K562 (cell line): ENCODE measurements around the gene NNAT. TPM values are rescaled to one million over a fixed set of nuclear protein-coding genes. Genes with fewer than 3 reads are reported as not detected.

ENCODE experiments used
- ARHGAP35 ChIP-seq: fragments of 450-650 bp; IDR thresholded peaks from 2 replicates; pipeline ENCODE4 v1.6.1; 2018; ENCODE audit not compliant: partially characterized antibody
- CBX8 ChIP-seq: fragments of 200-600 bp; sonication (generic); IDR thresholded peaks from 2 replicates; pipeline ENCODE4 v1.6.1; 2012; ENCODE audit warnings: borderline replicate concordance, mixed run types, low read depth, mild to moderate bottlenecking, moderate library complexity, mixed read lengths, low read length, control low read depth, inconsistent platforms; ENCODE audit not compliant: poor library complexity, severe bottlenecking; ENCODE audit errors: extremely low read depth
- CCAR2 ChIP-seq: fragments of 200-400 bp; formaldehyde crosslinking; IDR thresholded peaks from 2 replicates; pipeline ENCODE4 v1.6.1; 2017; ENCODE audit warnings: mild to moderate bottlenecking, low read depth, low read length
- ELF1 ChIP-seq: fragments of 200-800 bp; sonication (Bioruptor generic); IDR thresholded peaks from 2 replicates; pipeline ENCODE4 v1.6.1; 2016; ENCODE audit warnings: missing genetic modification characterization, missing compliant biosample characterization
- HOXB6 ChIP-seq: fragments of 250-450 bp; sonication (Bioruptor Pico); IDR thresholded peaks from 2 replicates; pipeline ENCODE4 v1.5.1; 2022; ENCODE audit warnings: mild to moderate bottlenecking, borderline replicate concordance
- ILF3 ChIP-seq: fragments of 450-650 bp; IDR thresholded peaks from 2 replicates; pipeline ENCODE4 v1.6.1; 2018; ENCODE audit warnings: antibody characterized with exemption, mild to moderate bottlenecking, moderate library complexity, borderline replicate concordance
- KLF10 ChIP-seq: fragments of 250-450 bp; sonication (Bioruptor Pico); IDR thresholded peaks from 2 replicates; pipeline ENCODE4 v1.6.1; 2021; ENCODE audit warnings: matching md5 sums
- NEUROD1 ChIP-seq: fragments of 150-350 bp; IDR thresholded peaks from 2 replicates; pipeline ENCODE4 v1.6.1; 2014; ENCODE audit warnings: borderline replicate concordance, low read length, low read depth; ENCODE audit not compliant: partially characterized antibody
- PHF8 ChIP-seq: fragments of 200-600 bp; sonication (generic); IDR thresholded peaks from 2 replicates; pipeline ENCODE4 v1.6.1; 2012; ENCODE audit warnings: mixed run types, mild to moderate bottlenecking, inconsistent platforms, low read length, moderate library complexity, borderline replicate concordance
- PTRF ChIP-seq: fragments of 450-650 bp; IDR thresholded peaks from 2 replicates; pipeline ENCODE4 v1.6.1; 2016; ENCODE audit warnings: mild to moderate bottlenecking, missing genetic modification characterization, missing compliant biosample characterization
- polyA plus RNA-seq, 8 experiments: library from polyadenylated mRNA; depleted of rRNA in 4 of 8; stranded (reverse) in 5 of 8; unstranded in 3 of 8; fragments of >200 nt; fragmentation: Nextera tagmentation in 2 of 8; fragmentation: Illumina TruSeq in 1 of 8; extraction: Ambion mirVana in 2 of 8; extraction: Trizol in 1 of 8; gene quantifications; 2 replicates each; pipeline versions ENCODE4 v1.2.1 to v1.2.3, GENCODE V29; 2011 to 2014; ENCODE audit warnings: inconsistent platforms in 1 of 8, missing spikeins in 1 of 8
- total RNA-seq, 7 experiments: library from RNA; depleted of rRNA in 6 of 7; stranded (reverse); fragments of >200 nt in 6 of 7; fragmentation: Illumina TruSeq in 2 of 7; extraction: Trizol in 2 of 7; gene quantifications; 2 replicates each; pipeline versions ENCODE4 v1.2.1 to v1.2.3, GENCODE V29; 2011 to 2021; ENCODE audit warnings: low replicate concordance in 1 of 7
- TF ChIP-seq, protein P1 (sequence below), 2 experiments: fragments of 150-350 bp in 1 of 2; IDR thresholded peaks; 2 replicates each; pipeline ENCODE4 v1.6.1; 2012 to 2016; ENCODE audit warnings: low read depth in 2 of 2, low read length in 2 of 2, mild to moderate bottlenecking in 1 of 2, moderate library complexity in 1 of 2
- TF ChIP-seq, protein P2 (sequence below): fragments of 450-650 bp; IDR thresholded peaks from 2 replicates; pipeline ENCODE4 v1.7.1; 2018; ENCODE audit warnings: mild to moderate bottlenecking, low read depth; ENCODE audit not compliant: partially characterized antibody
- TF ChIP-seq, protein P3 (sequence below): sonication (generic); formaldehyde crosslinking; IDR thresholded peaks from 2 replicates; pipeline ENCODE4 v1.8.0; 2022; ENCODE audit warnings: mild to moderate bottlenecking, missing genetic modification reagents
- TF ChIP-seq, protein P4 (sequence below), 2 experiments: fragments of 450-650 bp; IDR thresholded peaks; 2 replicates each; pipeline ENCODE4 v1.6.1; 2018; ENCODE audit warnings: mild to moderate bottlenecking in 2 of 2, low read depth in 1 of 2; ENCODE audit not compliant: partially characterized antibody in 2 of 2

NNAT gene
- total and polyA plus RNA-seq, 9 of the 15 experiments (the other 6 are each of a cell fraction or from before 2014, with no cell fraction given) = 0.13 TPM; not detected in 8

DNA sequence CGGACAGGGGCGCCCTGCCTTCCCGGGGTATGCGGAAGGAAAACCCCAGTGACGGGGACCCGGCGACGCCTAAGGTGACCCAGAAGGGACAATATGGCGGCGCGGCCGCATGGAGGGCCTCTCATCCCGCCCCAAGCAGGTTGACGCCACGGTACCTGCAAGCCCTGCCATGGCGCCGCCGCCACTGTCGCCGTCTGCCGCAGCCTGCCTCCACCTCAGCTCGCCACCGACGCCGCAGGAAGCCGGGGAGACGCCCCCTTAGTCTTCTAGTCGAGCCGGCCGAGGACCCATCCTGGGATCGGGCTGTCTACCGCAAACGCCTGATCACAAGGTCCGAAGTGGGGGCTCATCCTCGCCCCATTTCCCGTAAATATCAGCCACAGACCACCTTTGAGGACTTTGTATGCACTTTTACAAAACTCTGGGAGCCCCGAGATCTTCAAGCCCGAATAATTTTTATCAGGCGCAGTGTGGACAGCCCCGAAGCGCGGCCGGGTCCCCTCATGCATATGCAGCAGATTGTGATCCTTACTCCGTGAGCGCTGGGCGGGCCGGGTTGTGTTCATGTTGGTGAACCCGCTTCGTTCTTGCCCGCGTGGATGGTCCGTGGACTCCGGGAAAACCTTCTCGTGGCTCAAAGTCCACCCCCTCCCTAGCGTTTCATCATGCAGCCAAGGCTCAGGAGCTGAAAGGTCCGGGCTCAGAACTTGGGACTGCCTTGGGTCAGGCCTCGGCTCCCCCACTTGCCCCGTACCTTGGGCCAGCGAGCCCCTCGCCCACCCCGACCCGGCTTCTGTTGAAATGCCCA lies 6.8 kb downstream of the NNAT start, which contains the start of gene BLCAP (continued):
- TF ChIP-seq PHF8 (peak; percentile 93), CBX8 (no peak), ELF1 (tag) (no peak), ARHGAP35 (no peak), HOXB6 (CRISPR knock-in tag) (no peak), NEUROD1 (no peak), ILF3 (no peak), KLF10 (CRISPR knock-in tag) (no peak), PTRF (tag) (no peak), CCAR2 (no peak)
- TF ChIP-seq, protein P1, sequence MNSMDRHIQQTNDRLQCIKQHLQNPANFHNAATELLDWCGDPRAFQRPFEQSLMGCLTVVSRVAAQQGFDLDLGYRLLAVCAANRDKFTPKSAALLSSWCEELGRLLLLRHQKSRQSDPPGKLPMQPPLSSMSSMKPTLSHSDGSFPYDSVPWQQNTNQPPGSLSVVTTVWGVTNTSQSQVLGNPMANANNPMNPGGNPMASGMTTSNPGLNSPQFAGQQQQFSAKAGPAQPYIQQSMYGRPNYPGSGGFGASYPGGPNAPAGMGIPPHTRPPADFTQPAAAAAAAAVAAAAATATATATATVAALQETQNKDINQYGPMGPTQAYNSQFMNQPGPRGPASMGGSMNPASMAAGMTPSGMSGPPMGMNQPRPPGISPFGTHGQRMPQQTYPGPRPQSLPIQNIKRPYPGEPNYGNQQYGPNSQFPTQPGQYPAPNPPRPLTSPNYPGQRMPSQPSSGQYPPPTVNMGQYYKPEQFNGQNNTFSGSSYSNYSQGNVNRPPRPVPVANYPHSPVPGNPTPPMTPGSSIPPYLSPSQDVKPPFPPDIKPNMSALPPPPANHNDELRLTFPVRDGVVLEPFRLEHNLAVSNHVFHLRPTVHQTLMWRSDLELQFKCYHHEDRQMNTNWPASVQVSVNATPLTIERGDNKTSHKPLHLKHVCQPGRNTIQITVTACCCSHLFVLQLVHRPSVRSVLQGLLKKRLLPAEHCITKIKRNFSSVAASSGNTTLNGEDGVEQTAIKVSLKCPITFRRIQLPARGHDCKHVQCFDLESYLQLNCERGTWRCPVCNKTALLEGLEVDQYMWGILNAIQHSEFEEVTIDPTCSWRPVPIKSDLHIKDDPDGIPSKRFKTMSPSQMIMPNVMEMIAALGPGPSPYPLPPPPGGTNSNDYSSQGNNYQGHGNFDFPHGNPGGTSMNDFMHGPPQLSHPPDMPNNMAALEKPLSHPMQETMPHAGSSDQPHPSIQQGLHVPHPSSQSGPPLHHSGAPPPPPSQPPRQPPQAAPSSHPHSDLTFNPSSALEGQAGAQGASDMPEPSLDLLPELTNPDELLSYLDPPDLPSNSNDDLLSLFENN (IDR thresholded peaks at IDR 0.05; ENCODE audit: low read depth in 2 of 2, low read length in 2 of 2) = no peak
- TF ChIP-seq, protein P2, sequence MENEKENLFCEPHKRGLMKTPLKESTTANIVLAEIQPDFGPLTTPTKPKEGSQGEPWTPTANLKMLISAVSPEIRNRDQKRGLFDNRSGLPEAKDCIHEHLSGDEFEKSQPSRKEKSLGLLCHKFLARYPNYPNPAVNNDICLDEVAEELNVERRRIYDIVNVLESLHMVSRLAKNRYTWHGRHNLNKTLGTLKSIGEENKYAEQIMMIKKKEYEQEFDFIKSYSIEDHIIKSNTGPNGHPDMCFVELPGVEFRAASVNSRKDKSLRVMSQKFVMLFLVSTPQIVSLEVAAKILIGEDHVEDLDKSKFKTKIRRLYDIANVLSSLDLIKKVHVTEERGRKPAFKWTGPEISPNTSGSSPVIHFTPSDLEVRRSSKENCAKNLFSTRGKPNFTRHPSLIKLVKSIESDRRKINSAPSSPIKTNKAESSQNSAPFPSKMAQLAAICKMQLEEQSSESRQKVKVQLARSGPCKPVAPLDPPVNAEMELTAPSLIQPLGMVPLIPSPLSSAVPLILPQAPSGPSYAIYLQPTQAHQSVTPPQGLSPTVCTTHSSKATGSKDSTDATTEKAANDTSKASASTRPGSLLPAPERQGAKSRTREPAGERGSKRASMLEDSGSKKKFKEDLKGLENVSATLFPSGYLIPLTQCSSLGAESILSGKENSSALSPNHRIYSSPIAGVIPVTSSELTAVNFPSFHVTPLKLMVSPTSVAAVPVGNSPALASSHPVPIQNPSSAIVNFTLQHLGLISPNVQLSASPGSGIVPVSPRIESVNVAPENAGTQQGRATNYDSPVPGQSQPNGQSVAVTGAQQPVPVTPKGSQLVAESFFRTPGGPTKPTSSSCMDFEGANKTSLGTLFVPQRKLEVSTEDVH = no peak
- TF ChIP-seq, protein P3, sequence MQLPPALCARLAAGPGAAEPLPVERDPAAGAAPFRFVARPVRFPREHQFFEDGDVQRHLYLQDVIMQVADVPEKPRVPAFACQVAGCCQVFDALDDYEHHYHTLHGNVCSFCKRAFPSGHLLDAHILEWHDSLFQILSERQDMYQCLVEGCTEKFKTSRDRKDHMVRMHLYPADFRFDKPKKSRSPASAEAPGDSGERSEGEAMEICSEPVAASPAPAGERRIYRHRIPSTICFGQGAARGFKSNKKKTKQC (CRISPR knock-in tag) = no peak
- TF ChIP-seq, protein P4, sequence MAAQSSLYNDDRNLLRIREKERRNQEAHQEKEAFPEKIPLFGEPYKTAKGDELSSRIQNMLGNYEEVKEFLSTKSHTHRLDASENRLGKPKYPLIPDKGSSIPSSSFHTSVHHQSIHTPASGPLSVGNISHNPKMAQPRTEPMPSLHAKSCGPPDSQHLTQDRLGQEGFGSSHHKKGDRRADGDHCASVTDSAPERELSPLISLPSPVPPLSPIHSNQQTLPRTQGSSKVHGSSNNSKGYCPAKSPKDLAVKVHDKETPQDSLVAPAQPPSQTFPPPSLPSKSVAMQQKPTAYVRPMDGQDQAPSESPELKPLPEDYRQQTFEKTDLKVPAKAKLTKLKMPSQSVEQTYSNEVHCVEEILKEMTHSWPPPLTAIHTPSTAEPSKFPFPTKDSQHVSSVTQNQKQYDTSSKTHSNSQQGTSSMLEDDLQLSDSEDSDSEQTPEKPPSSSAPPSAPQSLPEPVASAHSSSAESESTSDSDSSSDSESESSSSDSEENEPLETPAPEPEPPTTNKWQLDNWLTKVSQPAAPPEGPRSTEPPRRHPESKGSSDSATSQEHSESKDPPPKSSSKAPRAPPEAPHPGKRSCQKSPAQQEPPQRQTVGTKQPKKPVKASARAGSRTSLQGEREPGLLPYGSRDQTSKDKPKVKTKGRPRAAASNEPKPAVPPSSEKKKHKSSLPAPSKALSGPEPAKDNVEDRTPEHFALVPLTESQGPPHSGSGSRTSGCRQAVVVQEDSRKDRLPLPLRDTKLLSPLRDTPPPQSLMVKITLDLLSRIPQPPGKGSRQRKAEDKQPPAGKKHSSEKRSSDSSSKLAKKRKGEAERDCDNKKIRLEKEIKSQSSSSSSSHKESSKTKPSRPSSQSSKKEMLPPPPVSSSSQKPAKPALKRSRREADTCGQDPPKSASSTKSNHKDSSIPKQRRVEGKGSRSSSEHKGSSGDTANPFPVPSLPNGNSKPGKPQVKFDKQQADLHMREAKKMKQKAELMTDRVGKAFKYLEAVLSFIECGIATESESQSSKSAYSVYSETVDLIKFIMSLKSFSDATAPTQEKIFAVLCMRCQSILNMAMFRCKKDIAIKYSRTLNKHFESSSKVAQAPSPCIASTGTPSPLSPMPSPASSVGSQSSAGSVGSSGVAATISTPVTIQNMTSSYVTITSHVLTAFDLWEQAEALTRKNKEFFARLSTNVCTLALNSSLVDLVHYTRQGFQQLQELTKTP (IDR thresholded peaks at IDR 0.05; ENCODE audit: low read depth in 1 of 2, partially characterized antibody in 2 of 2) = peak in 1 of 2 experiments; percentile 23
